22Rv1 (cell line): ENCODE data around the gene ESR1.

Source experiments
- H3K27ac ChIP-seq: fragments of 450-650 bp; 2 replicates; pipeline ENCODE4 v1.5.1; 2017
- ZFX ChIP-seq: fragments of 450-650 bp; IDR thresholded peaks from 2 replicates; pipeline ENCODE4 v1.6.1; 2017; ENCODE audit warnings: antibody characterized with exemption, borderline replicate concordance
- TF ChIP-seq, protein P1 (sequence below): fragments of 450-650 bp; IDR thresholded peaks from 2 replicates; pipeline ENCODE4 v1.5.1; 2017; ENCODE audit warnings: mild to moderate bottlenecking

The ESR1 gene

DNA sequence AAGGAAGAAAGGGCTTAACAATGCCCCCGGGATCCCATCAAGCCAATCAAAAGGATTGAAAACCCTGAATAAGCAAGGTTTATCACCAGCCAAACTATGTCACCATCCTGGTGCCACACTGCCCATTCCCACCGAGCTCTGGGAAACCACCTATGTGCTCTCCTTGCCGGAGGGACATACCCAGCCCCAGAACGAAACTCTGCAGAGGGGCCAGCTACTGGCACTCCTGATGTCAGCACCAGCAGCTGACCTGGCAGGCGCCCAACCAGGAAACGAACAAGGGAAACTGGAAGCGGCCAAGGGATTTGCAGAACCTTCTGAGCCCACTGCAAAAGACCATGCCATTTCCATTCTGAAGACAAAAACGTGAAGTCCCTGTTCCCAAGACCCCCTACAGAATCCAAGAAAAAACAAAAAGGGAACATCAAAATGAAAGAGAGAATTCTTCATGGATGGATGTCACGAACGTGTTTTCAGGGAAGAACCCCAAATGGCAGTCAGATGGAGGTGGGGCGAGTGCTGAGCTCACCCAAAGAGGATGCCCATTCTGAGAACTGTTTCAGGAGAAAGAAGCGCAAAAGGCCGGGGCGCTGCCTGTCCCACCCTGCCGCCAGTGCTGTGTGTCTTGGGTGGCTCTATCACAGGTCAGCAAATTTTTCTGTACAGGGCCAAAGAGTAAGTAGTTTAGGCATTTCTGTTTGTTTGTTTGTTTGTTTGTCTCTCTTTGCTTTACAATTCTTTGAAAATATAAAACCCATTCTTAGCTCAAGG, 305.2 kb downstream of the ESR1 start:
- TF ChIP-seq, protein P1, sequence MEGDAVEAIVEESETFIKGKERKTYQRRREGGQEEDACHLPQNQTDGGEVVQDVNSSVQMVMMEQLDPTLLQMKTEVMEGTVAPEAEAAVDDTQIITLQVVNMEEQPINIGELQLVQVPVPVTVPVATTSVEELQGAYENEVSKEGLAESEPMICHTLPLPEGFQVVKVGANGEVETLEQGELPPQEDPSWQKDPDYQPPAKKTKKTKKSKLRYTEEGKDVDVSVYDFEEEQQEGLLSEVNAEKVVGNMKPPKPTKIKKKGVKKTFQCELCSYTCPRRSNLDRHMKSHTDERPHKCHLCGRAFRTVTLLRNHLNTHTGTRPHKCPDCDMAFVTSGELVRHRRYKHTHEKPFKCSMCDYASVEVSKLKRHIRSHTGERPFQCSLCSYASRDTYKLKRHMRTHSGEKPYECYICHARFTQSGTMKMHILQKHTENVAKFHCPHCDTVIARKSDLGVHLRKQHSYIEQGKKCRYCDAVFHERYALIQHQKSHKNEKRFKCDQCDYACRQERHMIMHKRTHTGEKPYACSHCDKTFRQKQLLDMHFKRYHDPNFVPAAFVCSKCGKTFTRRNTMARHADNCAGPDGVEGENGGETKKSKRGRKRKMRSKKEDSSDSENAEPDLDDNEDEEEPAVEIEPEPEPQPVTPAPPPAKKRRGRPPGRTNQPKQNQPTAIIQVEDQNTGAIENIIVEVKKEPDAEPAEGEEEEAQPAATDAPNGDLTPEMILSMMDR = no peak
- no peak for TF ChIP-seq ZFX
- no peak overlapping the region for H3K27ac ChIP-seq

DNA sequence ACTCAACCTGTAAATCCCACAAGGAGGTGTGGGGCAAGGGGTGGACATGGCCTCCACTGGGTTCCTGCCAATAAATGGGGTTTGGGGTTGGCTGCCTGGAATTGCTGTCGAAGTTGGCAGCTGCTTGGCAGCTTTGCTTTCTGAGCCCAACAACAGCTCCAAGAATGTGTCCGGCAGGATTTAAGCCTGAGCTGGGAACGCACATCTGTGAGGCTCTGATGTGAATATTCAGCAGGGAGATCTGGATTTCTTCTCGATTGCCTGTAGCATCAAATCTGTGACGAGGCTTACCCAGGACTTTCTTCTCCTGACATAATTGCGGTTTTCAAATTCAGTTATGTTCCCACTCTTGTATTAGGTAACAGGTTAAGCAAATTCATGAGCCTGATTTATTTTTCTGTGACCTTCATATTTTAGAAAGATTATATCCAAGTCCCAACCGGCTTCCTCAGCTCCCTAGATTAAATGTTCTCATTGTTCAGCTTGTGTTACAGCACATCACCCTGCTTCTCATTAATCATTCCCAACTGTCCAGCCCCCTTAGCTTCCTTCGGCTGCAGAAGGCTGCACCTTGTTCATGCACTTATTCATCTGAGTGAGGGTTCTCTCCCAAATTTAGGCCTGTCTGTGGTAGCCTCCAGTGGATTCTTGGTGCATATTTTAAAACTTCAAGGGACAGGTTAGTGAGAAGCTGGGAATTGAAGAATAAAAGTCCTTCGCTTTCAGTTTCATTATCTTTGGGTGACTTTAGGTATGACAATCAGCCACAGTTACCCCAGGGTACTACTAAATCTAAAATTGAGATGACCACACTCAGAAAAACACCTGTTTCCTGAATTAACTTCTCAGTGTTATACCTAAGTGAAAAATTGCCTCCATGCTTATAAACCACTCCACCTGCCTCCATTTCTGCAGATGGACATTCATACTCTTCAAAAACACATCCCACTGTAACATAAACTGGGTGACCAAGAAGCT, 310.0 kb downstream of the ESR1 start:
- TF ChIP-seq, protein P1 = no peak
- no peak for TF ChIP-seq ZFX
- H3K27ac ChIP-seq = no peak overlapping the region

DNA sequence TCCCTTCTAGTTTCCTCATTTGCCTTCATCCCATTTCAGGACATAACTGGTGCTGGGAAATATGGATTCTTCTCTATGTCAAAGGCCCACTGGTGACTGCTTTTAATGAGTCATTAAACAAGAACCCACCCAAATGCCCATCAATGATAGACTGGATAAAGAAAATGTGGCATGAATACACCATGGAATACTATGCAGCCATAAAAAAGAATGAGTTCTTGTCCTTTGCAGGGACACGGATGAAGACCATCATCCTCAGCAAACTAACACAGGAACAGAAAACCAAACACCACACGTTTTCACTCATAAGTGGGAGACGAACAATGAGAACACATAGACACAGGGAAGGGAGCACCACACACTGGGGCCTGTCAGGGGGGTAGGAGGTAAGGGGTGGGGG, 310.7 kb downstream of the ESR1 start:
- H3K27ac ChIP-seq = no peak overlapping the region
- no peak for TF ChIP-seq ZFX
- TF ChIP-seq, protein P1 = no peak

DNA sequence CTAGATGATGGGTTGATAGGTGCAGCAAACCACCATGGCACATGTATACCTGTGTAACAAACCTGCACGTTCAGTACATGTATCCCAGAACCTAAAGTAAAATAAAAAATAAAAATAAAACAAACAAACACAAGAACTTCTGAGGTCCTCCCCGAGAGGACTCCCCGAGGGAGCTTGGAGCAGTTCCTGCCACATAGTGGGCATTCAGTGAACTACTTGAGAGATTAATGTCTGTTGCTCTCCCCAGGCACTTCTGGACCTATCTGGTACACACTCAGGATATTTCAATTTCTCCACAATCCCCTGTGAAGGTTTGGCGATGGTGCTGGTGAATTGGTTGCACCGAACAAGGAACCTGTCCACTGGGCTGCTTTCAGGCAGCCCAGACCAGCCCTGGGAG, 311.2 kb downstream of the ESR1 start:
- no peak overlapping the region for H3K27ac ChIP-seq
- TF ChIP-seq ZFX = no peak
- TF ChIP-seq, protein P1 = no peak

DNA sequence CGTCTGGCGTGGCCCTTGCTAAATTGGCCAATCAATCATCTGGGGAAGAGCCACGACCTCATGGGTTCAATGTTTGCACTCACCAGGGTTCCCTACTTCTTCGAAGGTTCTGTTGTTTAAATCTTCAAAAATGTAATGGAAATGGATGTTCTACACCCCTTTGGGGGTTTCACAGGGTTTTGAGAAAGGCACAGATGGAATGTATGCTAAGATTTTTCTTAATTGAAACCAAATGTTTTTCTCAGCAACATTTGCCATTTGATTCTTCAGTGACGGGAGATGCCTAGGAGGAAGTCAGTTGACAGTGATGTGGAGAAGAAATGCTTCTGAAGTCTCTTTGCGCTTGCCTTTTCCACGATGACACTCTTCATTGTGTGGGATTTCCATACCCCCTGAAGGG, 312.3 kb downstream of the ESR1 start:
- H3K27ac ChIP-seq = no peak overlapping the region
- TF ChIP-seq, protein P1 = no peak
- TF ChIP-seq ZFX = no peak

DNA sequence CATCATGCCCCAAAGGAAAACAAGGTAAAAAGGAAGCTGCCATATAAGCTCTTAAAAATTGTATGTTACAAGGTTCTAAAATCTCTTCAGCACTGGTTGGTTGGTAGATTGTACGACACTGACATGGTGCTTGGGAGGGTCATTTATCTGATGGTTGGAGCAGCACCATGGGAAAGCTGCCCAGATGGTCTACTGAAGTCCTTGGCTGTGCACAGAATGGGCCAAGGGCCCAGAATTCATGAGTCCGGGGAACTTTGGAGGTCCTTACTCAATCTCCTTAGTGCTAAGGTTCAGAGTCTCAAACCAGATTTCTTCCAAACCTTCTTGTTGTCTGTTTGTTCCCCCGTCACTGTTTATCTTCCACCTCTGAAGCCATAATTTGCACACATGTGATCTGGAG, 314.4 kb downstream of the ESR1 start:
- no peak overlapping the region for H3K27ac ChIP-seq
- no peak for TF ChIP-seq ZFX
- TF ChIP-seq, protein P1 = no peak

DNA sequence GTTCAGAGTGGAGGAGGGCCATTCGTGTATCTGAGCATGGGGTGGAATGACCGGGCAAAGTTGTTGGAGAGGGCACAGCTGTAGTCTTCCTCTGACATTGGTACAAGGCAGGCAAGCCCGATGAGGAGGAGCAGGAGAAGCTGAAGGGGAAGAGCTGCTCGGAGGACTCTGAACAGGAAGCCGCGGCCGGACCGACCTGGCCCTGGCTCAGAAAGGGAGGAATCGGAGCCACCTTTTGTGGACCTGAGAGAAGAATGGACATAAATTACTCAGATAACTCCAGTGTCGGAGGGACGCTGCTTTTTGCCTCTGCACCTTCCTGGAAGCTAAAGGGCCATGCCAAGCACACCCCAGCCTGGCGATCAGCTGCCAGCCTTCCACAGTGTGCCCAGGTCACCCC, 315.0 kb downstream of the ESR1 start:
- TF ChIP-seq ZFX = no peak
- TF ChIP-seq, protein P1 = no peak
- no peak overlapping the region for H3K27ac ChIP-seq
